BE2C (cell line): ENCODE data around the gene ADNP2.

Source experiments
- DNase-seq: peaks from one replicate; pipeline ENCODE4 v3.0.0-alpha.2; 2020
- H3K27me3 ChIP-seq: fragments of 250-450 bp; sonication (Bioruptor Pico); 2 replicates; pipeline ENCODE4 v1.5.1; 2020; ENCODE audit warnings: mild to moderate bottlenecking
- H3K36me3 ChIP-seq: fragments of 250-450 bp; sonication (Bioruptor Pico); 2 replicates; pipeline ENCODE4 v1.5.1; 2020; ENCODE audit warnings: mild to moderate bottlenecking
- H3K4me1 ChIP-seq: fragments of 250-450 bp; sonication (Bioruptor Pico); 2 replicates; pipeline ENCODE4 v1.5.1; 2020
- H3K4me3 ChIP-seq: 2 replicates; pipeline ENCODE4 v1.5.1; 2011; ENCODE audit warnings: low read depth, low read length
- H3K9me3 ChIP-seq: fragments of 250-450 bp; sonication (Bioruptor Pico); 2 replicates; pipeline ENCODE4 v1.5.1; 2020
- CTCF ChIP-seq: IDR thresholded peaks from 2 replicates; pipeline ENCODE4 v1.5.1; 2012; ENCODE audit warnings: mild to moderate bottlenecking, low read depth, low read length

Gene ADNP2

GRCh38 chr18:80108121-80108536 lies 933 bp upstream of the ADNP2 start:
- H3K36me3 ChIP-seq, result no peaks in the 10 kb centered on the region
- H3K27me3 ChIP-seq, result no peaks in the 10 kb centered on the region
- no peaks in the 10 kb centered on the region for H3K9me3 ChIP-seq
- no peaks in the 10 kb centered on the region; the same call in 1 of the 2 replicates for H3K4me1 ChIP-seq
- TF ChIP-seq CTCF, result no peak
- DNase-seq, result no peak
- H3K4me3 ChIP-seq, result no peak overlapping the region

- H3K4me1 ChIP-seq, result no peaks in the 10 kb centered on the region; the same call in 1 of the 2 replicates
- peak overlapping the region; percentile 56 for H3K4me3 ChIP-seq
- no peaks in the 10 kb centered on the region for H3K27me3 ChIP-seq
- no peaks in the 10 kb centered on the region for H3K36me3 ChIP-seq
- no peaks in the 10 kb centered on the region for H3K9me3 ChIP-seq
- no peak for TF ChIP-seq CTCF
- no peak for DNase-seq
Observed at GRCh38 chr18:80109676-80110078, 615 bp downstream of the ADNP2 start.

- Histone ChIP-seq H3K9me3 (no peaks in the 10 kb centered on the region), H3K36me3 (no peaks in the 10 kb centered on the region), H3K4me3 (no peak overlapping the region), H3K4me1 (no peaks in the 10 kb centered on the region; the same call in 1 of the 2 replicates), H3K27me3 (no peaks in the 10 kb centered on the region)
- no peak for DNase-seq
- no peak for TF ChIP-seq CTCF
Observed at GRCh38 chr18:80112624-80113248, 3.7 kb downstream of the ADNP2 start.

- Histone ChIP-seq H3K9me3 (no peaks in the 10 kb centered on the region), H3K4me1 (no peaks in the 10 kb centered on the region; the same call in 1 of the 2 replicates), H3K27me3 (no peaks in the 10 kb centered on the region), H3K36me3 (no peaks in the 10 kb centered on the region), H3K4me3 (no peak overlapping the region)
- no peak for DNase-seq
- no peak for TF ChIP-seq CTCF
Observed at GRCh38 chr18:80115035-80115434, 6.0 kb downstream of the ADNP2 start.

- no peak for TF ChIP-seq CTCF
- no peaks in the 10 kb centered on the region for H3K36me3 ChIP-seq
- no peaks in the 10 kb centered on the region for H3K27me3 ChIP-seq
- H3K4me1 ChIP-seq, result no peaks in the 10 kb centered on the region
- DNase-seq, result no peak
- no peak overlapping the region for H3K4me3 ChIP-seq
- H3K9me3 ChIP-seq, result no peaks in the 10 kb centered on the region
Observed at GRCh38 chr18:80119111-80119510, 10.0 kb downstream of the ADNP2 start.

- no peaks in the 10 kb centered on the region for H3K4me1 ChIP-seq
- no peak for TF ChIP-seq CTCF
- H3K9me3 ChIP-seq, result no peaks in the 10 kb centered on the region
- H3K27me3 ChIP-seq, result no peaks in the 10 kb centered on the region
- H3K4me3 ChIP-seq, result no peak overlapping the region
- H3K36me3 ChIP-seq, result no peaks in the 10 kb centered on the region
- no peak for DNase-seq
Observed at GRCh38 chr18:80120932-80121331, 11.9 kb downstream of the ADNP2 start.
